Measurements from ENCODE around the gene TCHHL1.
A peak's percentile ranks its signal among the peaks of the same experiment; 100 is the strongest.

The TCHHL1 gene

DNA sequence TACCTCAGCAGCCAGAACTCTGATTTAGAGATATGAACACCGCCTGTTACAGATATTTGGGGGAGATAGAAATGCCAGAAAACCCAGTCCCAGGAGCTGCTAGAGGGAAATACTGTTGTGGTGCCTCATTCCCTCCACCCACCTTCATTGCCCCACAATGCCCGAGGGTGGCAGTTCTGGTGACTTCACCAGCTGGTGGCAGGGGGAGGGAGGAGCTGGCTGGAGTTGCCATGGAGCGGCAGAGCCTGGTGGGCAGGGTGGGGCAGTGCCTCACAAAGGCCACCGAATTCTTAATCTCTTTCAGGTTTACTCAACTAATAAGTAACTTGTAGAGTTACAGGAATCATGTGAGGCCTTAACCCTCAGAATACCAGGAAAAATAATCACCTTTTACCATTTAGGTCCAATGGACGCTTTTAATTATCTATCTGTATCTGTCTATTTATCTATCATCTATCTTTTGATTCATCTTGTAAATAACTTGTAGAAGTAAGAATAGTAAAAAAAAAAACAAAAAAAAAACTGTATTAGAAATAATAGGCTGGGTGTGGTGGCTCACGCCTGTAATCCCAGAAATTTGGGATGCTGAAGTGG, 40.4 kb downstream of the TCHHL1 start:
- DNase-seq (ENCODE audit: low read depth): no peak
- H3K4me3 ChIP-seq (ENCODE audit: low read depth, low read length): peak overlapping the region; percentile 15; the same call in 1 of the 2 replicates
- TF ChIP-seq, protein P1, sequence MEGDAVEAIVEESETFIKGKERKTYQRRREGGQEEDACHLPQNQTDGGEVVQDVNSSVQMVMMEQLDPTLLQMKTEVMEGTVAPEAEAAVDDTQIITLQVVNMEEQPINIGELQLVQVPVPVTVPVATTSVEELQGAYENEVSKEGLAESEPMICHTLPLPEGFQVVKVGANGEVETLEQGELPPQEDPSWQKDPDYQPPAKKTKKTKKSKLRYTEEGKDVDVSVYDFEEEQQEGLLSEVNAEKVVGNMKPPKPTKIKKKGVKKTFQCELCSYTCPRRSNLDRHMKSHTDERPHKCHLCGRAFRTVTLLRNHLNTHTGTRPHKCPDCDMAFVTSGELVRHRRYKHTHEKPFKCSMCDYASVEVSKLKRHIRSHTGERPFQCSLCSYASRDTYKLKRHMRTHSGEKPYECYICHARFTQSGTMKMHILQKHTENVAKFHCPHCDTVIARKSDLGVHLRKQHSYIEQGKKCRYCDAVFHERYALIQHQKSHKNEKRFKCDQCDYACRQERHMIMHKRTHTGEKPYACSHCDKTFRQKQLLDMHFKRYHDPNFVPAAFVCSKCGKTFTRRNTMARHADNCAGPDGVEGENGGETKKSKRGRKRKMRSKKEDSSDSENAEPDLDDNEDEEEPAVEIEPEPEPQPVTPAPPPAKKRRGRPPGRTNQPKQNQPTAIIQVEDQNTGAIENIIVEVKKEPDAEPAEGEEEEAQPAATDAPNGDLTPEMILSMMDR (IDR thresholded peaks at IDR 0.05; ENCODE audit: low read depth, low read length, missing control alignments): no peak

DNA sequence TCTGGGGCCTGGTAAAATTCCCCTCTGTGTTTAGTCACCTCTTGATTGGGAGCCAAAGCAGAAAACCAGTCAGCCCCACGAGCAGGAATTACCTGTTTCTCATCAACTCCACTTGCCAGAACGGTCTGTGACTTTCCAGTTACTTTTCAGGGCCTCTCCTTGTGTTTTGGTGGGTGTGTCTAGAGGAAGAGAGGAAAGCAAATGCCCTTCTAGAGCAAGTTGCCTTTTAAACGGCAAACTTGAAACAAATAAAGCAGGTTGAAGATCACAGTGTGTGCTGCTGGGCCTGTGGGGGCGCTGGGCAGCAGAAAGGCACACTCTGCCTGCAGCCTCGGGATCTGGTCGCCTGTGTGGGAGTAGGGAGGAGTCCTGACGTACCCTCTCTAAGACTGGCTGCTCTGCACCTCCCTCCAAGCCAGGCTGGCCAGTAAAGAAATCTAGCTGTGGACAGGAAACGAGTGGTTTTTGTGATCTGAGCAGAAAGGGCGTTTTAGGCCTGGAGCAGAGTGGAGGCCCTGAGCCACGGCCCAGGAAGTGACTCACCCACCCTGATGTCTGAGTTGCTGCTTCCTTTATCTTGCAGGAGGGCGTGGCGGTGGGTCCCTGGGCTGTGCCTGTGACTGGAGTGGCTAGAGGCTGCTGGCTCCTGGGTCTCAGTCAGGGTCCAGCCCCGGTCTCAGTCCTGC, 41.0 kb downstream of the TCHHL1 start:
- peak overlapping the region; percentile 20; the same call in 1 of the 2 replicates for H3K4me3 ChIP-seq (ENCODE audit: low read depth, low read length)
- peak; percentile 94 for DNase-seq (ENCODE audit: low read depth)
- TF ChIP-seq, protein P1 (IDR thresholded peaks at IDR 0.05; ENCODE audit: low read depth, low read length, missing control alignments): peak; percentile 74

DNA sequence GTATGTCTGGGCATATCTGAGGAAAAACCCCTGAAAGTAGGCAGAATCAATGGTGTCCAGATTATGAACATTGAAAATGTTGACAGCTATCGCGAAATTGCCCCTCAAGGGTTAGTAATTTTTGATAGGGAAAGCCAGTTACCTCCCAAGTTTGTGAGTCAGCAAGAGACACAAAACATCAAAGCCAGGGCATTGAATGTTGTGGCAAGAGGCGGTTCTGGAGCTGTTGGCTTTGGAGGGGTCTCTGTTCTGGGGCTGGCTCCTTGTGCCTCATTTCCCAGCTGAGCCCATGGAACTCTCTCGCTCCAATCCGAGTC, 41.5 kb downstream of the TCHHL1 start:
- DNase-seq (ENCODE audit: low read depth): no peak
- peak overlapping the region; percentile 20; the same call in 1 of the 2 replicates for H3K4me3 ChIP-seq (ENCODE audit: low read depth, low read length)
- TF ChIP-seq, protein P1 (IDR thresholded peaks at IDR 0.05; ENCODE audit: low read depth, low read length, missing control alignments): no peak

DNA sequence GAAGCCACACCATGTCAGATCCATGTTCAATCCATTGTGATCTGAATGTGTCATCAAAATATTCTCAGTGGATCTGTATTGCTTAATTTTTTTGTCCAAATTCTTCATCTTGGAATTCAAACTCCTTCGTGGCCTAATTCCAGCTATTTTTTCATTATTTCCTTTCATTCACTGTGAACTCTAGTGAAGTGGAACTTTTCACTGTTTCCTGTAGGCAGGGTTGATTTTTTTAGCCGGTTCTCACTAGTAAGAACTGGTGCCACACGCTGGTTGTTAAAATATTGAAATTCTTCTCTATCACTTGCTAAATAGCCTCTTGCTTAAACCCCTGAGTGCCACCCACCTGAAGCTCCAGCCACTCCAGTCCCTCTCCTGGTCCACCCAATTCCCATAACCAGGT, 44.5 kb downstream of the TCHHL1 start:
- DNase-seq (ENCODE audit: low read depth): no peak
- TF ChIP-seq, protein P1 (IDR thresholded peaks at IDR 0.05; ENCODE audit: low read depth, low read length, missing control alignments): no peak
- H3K4me3 ChIP-seq (ENCODE audit: low read depth, low read length): no peak overlapping the region

GRCh38 chr1:152043870-152044269, 45.0 kb downstream of the TCHHL1 start:
- H3K4me3 ChIP-seq (ENCODE audit: low read depth, low read length): no peak overlapping the region
- DNase-seq (ENCODE audit: low read depth): no peak
- TF ChIP-seq, protein P1 (IDR thresholded peaks at IDR 0.05; ENCODE audit: low read depth, low read length, missing control alignments): no peak

- no peak overlapping the region for H3K4me3 ChIP-seq (ENCODE audit: low read depth, low read length)
- no peak for DNase-seq (ENCODE audit: low read depth)
- TF ChIP-seq, protein P1 (IDR thresholded peaks at IDR 0.05; ENCODE audit: low read depth, low read length, missing control alignments): no peak
Measured at GRCh38 chr1:152042030-152042429, 46.8 kb downstream of the TCHHL1 start.

GRCh38 chr1:152039886-152040285, 49.0 kb downstream of the TCHHL1 start:
- DNase-seq (ENCODE audit: low read depth): no peak
- TF ChIP-seq, protein P1 (IDR thresholded peaks at IDR 0.05; ENCODE audit: low read depth, low read length, missing control alignments): no peak
- no peak overlapping the region for H3K4me3 ChIP-seq (ENCODE audit: low read depth, low read length)
